Ramos (cell line): ENCODE results near the gene EOLA1.
"Not testable (repeated sequence)": the region's sequence is repeated elsewhere in the genome, so short reads cannot be mapped to it uniquely, and the experiment has no call there.

ENCODE experiments used
- in situ Hi-C: fragments of 300-500 bp; cut with MboI; formaldehyde crosslinking; loops from one replicate; pipeline ENCODE4 v1.14.3; 2022; ENCODE audit warnings: low sequenced_read_pairs; ENCODE audit not compliant: unreplicated experiment

The EOLA1 gene

DNA sequence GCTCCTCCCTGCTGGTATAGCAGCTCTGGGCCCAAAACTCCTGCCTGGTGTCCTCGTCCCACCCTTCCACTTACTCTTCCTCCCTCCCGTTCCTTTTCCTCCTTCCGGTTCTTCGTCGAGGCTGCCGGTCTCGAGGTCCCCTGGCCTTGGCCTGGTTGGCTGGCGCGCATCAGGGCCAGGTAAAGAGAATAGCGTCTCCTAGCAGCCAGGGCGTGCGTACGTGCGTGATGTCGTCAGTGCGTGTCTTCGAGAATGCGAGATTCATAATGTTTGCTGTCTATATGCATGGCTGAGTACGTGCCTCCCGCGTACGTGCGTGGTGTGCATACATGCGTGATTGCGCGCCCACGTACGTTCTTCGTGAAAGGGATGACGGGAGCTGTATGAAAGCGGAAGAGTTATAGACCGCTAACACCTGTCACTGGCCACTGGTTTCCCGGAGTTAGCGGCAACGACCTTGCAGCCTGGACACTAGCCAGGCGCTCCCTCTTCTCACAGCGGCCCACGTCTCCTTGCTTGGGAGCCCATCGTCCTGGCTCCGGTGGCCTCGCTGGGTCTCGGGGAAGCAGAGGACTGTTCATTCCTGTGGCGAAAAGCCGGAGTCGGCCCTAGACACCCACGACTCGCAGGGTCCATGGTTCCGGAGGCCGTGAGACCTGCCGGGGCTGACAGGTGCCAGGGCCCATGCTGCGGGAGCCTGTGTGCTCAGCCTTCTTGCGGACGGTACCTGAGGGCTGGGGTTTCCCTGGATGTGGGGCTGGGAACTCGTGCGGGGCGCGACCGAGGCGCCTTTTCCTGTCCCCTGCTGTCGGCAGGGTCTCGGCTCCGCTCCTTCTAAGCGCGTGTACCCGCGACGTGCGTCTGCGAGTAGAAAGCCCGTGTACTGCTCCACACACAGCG, at the start of gene EOLA1:
EOLA1 (plus strand) TSS at position 392 of the 900 bp plus-strand sequence. CDS start 4,619 bp downstream, outside the sequence.
- in situ Hi-C loops: no loop called here

DNA sequence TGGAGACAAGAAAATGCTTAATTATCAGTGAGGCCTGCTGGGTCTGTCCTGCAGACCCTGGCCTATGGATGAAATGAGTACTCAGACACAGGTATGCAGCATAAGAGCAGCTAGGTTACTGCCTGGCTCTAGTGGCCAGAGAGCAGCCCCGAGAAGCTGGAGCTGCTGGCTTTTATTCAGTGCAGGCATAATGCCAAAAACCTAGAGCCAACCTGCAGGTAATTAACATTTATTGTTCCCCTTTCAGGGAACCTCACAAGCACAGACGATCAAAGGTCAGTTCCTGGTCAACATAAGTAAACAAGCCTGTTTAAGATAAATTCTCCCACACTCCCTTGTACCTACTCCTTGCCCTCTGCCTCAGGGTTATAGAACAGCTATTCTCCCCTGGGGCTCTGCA, 49.0 kb upstream of the EOLA1 start:
- in situ Hi-C loops: no loop called here

DNA sequence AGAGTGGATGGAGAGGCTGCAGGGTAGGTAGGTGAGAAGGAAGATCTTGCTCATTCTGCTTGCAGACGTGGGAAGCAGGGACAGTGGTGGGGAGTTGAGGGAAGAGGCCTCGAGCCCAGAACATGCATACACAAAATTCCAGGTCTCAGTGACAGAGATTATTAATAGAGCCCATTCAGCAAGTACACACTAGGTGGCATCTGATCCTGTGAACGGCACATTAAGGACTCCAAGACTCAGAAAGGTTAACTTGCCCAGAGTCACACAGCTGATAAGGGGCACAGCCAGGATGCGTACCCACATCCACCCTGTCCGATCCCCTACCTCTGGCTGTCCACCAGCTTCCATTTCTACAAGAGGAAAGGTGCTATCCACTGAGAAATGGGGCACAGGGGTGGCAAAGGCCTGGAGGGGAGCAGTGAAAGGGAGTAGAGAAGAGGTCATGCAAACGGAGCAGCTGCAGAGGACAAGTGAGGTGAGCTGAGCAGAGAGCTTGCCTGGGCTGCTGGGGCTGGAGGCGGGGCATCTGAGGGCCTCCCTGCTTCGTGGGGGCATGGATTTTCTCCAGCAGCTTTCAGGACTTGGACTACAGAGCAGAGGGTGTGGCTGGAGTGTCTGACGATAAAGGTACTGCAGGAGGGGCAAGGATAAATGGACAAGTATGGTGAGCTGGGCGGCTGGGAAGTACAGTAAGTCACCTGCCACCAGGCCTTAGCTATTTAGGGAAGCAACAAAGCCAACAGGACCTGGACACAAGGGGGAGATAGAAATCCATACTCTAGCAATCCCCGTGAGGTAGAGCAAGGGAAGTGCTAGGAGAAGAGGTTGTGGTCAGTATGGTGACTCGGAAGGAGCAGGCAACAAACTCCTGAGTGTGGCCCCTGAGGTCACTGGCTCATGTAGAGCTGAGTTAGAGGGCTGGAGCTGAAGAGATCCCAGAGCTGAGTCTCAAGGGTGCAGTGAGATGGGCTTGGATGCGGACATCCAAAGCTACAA, 46.9 kb upstream of the EOLA1 start:
- in situ Hi-C loops: no loop called here

DNA sequence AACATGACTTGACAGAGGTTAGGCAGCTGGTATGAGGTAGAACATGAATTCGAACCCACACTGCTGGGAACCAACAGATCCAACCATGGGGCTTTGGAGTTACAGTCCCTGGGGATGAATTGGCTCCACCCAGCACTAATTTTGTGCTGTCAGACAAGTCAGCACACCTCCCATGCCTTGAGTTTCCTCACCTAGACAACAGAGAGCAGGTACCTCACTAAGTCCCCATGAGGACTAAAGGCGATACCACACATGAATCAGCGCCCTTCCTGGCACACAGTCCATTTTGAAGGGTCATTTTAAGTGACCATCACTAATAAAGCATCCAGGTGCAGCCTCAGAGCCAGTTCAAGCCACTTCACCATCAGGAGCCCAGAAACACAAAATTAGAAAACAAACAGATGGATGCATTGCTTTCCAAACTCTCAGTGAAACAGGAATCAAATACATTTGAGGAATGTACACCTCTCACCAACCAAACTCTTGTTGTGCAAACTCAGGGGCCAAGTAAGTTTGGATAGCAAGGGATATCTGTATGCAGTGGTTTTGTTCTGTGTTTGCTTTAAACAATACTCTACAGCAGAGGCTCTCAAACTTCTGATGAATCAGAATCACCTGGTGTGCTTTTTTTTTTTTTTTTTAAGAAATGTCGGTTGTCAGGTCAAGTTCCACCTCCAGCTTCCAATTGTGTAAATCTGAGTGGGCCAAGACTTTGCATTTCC, 45.8 kb upstream of the EOLA1 start:
- in situ Hi-C loops: no loop called here

DNA sequence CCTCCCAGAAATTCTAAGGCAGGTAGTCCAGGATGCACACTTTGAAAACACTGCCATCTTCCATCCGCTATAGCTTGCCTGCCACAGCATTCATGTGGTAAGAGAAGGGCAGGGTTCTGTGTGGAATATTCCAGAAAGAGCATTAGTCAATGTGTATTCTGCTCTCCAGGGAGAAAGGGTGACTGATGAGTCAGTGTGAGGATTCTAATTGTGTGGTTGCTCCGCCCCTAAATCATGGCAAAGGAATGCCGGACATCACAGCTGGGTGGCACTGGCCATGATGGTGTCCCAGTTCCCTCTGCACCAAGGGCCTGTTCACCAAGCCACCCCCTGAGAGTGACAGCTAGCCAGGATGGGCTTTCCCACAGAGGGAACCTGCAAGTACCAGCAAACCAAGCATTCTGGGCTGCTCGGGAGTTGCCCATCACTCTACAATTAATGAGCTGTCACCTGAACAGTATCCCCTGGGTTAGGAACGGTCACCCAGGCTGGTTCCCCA, 45.2 kb upstream of the EOLA1 start:
- in situ Hi-C loops: no loop called here

DNA sequence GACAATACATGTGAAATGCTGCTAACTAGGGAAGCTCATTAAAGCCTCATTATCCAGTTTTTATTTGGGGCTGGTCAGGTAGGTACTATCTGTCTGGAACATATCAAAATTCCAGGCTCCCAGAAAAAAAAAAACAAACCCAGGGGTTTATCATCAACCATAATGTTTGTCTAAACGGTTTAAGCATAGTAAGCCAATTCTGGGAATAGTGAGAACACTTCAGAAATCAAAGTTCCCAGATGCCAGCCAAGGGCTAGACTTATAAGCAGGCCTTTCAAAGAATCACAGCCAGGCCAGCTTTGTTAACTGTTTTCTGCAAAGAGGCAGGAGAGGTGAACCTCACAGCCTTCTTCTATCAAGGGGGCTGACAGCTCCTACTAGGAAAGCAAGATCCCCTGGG, 43.8 kb upstream of the EOLA1 start:
- in situ Hi-C loops: no loop called here

DNA sequence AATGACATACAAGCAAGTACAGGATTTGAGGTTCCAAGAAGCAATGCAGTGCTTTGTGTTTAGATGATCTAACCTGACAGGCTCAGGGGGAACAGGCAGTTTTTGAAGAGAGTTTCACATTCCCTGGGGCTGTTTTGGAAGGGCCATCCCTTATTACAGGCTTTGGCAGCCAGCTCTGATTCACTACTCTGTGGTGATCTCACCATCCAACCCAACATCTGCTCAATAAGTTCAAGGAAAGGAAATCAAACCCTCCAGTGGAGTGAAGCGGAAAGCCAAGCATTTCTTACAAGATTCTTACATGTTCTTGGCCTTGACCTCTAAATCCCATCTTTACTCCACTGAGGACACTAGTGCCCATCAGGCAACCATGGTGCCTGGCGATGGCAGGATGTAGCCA, 43.2 kb upstream of the EOLA1 start:
- in situ Hi-C loops: no loop called here

DNA sequence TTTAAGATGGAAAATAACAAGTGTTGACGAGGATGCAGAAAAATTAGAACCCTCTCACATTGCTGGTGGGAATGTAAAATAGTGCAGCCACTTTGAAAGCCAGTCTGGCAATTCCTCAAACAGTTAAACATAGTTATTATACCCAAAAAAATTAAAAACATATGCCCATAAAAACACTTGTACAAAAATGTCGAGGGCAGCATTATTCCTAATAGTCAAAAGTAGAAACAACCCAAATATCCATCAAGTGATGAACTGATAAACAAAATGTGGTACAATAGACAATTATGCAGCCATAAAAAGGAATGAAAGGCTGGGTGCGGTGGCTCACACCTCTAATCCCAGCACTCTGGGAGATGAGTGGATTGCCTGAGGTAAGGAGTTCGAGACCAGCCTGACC, 42.0 kb upstream of the EOLA1 start:
- in situ Hi-C loops: no loop called here

DNA sequence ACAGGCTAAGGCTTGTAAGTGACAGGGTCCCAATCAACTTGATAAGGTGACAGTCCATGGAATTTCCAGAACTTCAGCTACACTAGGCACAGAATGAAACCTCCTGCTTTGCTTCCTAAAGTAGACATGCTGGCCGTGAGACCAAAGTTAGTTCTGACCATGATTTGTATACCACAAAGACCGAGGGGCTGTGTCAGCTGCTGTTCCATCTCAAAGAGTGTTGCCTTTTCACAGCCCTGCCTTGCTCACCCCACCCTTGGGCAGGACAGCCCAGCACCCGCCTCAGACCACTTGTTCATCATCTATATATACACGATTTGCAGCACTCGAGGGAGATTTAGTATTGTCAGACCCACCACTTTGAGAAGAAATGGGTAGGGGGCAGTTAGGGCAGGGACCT, 41.0 kb upstream of the EOLA1 start:
- in situ Hi-C loops: no loop called here

DNA sequence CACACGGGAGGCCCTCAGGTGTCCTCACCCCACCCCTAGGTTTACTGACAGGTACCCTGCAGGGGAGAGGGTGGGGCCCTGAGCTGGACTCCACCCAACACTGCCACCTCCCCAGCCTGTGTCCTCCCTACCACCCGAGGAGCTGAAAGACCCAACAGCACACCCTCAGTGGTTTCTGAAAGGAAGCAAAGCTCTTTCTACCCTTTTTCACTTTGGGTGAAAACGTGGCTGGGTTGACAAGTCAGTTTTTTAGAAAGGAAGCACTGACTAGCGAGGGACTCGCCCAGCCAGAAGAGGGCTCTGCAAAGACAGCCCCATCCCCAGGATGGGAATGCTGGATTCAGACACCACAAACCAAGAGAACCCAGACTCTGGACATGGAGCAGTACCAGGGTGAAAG, 37.9 kb upstream of the EOLA1 start:
- in situ Hi-C loops: not testable (repeated sequence)

DNA sequence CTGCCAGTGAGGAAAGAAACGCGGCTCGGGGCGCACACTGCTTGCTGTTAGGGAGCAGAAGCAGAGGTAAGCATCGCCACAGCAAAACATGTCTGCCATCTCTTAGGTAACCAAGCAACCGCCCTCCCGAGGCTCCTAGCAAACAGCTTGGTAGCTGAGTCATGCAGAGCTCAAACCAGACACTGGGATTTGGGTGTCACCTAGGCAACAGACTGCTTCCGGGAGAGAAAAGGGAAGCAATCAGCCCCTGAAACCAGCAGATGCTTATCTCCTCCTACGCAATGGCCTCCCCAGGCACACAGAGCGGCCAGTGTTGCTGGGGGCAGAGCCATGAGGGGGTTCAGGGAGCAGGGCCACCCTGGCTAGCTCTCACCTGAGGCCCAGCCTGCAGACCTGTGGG, 37.4 kb upstream of the EOLA1 start:
- in situ Hi-C loops: not testable (repeated sequence)

DNA sequence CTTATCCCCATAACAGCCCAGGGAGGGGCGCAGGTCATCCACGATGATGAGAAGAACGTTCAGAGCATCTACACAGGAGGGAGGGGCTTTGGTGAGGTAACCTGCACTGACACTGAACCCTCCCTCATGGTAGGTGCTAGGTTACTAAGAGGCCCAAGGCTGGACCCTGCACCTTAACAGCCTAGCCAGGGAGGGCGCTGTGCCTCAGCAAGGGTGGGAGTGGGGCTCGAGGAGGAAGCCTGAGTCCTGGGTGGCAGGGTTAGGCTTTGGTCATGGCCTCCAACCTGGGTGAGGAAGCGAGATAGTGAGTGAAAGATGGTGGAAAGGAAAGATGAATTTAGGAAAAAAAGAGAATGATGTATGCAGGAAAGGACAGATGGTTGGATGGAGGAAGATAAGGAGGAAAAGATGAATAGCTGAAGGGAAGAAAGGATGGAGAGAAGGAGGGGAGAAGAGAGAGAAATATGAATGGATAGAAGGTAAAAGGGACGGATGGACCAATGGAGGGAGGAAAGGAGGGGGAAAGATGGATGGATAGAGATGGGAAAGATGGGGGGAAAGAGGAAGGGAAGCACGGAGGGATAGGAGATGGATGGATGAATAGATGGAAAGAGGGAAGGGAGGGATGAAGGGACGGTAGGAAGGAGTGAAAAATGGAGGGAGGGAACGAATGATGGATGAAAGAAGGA, 36.4 kb upstream of the EOLA1 start:
- in situ Hi-C loops: no loop called here

DNA sequence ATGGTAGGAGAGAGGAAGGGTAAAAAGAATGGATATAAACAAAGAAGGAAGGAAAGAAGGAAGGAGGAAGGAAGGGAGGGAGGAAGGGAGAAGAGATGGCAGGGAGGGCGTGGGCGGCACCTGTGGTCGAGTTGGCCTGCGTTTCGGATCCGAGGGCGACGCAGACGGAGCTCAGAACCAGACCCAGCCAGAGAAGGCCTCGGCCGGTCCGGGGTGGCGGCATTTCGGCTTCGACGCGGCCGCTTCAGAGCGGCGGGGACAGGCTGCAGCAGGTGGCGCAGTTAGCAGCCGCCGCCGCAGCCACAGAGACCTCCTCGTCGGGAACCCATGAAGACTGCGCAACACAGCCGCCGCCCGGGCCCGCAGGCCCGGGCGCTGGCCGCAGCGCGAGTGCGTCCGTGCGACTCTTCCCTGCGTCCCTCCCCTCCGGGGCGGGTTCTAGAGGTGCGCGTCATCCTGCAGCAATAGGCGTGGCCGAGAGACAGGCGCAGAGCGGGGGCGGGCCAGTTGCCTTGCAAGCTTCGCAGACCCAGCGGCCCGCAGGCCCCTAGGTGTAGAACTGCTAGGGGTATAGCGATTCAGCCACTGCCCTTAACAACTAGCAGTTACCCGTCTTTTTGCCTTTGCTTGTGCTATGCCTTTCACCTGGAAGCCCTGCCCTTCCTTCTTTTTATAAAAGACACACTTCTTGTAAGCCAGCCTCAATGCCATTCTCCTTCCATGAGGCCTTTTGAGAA, 35.7 kb upstream of the EOLA1 start, which contains the start of gene IDS:
IDS (minus strand) TSS at position 392 of the 737 bp plus-strand sequence; CDS start at position 223, 169 bp downstream.
- in situ Hi-C loops: no loop called here

DNA sequence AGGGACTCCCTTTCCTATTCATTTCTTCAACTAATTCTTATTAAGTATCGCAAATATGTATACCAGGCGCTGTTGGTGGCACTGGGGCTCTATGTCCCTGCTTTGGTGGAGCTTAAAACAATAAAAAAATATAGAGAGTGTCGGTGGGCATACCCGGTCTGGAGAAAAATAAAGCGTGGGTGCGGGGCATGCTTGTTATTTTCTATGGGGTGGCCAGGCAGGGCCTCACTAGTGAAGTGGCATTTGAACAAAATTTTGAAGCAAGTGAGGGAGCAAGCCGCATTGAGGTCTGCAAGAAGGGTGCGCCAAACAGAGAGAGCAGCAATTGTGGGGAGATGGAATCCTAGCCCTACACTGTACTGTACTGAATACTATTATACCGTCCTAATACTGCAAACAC, 35.1 kb upstream of the EOLA1 start:
- in situ Hi-C loops: no loop called here

DNA sequence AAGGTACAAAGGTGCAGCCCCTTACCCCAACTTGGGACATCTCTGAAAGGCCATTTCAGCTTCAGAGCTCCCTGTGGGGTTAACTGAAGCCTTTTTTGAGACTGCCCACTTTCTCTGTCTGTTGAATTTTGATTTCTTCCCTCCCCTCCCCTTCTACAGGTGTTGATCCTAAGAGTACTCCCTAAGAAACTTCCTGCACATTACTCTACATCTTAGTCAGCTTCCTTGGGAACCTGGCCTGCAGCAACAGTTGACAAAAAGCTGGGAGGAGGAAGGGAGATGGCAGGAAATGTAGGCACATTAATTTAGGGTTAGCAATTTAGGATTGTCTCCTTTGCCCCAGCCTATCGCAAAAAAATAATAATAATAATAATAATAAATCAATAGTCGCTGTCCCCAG, 34.5 kb upstream of the EOLA1 start:
- in situ Hi-C loops: no loop called here

DNA sequence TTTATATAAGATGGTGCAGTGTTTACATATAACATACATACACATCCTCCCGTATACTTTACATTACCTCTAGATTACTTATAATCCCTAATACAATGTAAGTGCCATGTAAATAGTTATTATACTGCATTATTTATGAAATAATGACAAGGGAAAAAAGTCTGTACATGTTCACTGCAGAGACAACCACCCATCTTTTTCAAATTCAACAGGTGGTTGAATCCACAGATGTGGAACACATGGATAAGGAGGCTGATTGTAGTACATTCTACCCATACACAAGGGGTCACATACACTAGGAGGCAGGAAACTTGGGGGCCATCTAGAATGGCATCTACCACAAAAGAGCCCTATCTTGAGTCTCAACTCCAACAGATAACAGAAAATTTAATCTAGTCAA, 32.3 kb upstream of the EOLA1 start:
- in situ Hi-C loops: no loop called here

DNA sequence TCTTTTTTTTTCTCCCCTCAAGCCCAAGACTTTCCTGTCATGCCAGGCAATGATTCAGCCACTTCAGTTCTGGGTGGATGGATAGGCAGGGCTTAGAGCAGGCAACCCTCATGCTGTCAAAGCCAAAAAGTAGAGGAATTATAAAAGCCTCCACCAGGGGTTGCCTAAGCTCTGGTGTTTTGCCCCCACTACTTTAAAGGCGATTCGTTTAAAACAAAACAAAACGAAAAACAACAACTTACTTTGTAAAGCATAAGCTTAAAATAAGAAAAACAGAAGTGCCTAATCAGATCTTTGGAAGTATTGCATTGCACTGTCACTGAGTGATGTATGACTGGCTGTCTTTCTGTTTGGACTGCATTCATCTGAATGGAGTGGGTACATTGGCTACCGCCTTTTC, 30.4 kb upstream of the EOLA1 start:
- in situ Hi-C loops: no loop called here

DNA sequence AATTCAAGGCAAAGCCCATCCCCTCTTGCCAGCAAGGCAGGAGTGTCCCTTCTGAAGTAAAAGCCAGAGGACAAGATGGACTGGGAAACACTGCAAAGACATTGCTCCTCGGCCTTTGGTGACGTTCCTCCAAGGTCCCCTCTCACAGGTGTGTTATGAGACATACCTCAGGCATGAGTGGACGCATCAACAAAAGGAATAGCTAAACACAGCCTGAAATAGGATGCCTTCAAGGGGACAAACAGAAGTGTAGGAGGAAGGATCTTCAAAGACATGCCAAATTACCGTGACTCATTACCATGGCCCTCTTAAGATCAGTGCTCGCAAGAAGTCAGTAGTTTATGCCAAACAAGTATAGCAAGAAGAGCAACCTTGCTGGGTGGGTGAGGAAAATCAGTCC, 29.7 kb upstream of the EOLA1 start:
- in situ Hi-C loops: no loop called here
